HG03342 (cell line): ENCODE results near the gene PTK7.

Experiments
- ATAC-seq: cut with Tn5 transposase; IDR thresholded peaks from one replicate; pipeline ENCODE4 v1.9.1; 2021; ENCODE audit warnings: mild to moderate bottlenecking, moderate library complexity; ENCODE audit not compliant: unreplicated experiment

PTK7 gene

GRCh38 chr6:43200541-43200940 lies 124.4 kb downstream of the PTK7 start:
- ATAC-seq, result no peak

DNA sequence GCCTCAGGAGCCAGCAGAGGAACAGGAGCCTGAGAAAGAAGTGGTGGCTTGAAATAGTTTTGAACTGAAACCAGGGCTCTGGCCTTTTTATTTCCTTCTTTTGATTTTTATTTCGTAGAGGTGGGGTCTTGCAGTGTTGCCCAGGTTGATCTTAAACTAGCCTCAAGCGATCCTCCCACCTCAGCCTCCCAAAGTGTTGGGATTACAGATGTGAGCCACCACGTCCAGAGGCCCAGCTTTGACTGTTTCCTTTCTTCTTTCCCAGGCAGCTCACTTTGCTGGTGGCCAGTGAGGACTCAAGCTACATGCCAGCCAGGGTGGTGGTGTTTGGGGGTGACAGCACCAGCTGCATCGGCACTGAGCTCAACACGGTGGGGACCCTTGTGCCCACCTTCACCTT lies 126.3 kb downstream of the PTK7 start:
- no peak for ATAC-seq

GRCh38 chr6:43203029-43203717 lies 127.1 kb downstream of the PTK7 start:
- ATAC-seq, result no peak

- no peak for ATAC-seq
These were observed 127.6 kb downstream of the PTK7 start for GRCh38 chr6:43203718-43204095.

DNA sequence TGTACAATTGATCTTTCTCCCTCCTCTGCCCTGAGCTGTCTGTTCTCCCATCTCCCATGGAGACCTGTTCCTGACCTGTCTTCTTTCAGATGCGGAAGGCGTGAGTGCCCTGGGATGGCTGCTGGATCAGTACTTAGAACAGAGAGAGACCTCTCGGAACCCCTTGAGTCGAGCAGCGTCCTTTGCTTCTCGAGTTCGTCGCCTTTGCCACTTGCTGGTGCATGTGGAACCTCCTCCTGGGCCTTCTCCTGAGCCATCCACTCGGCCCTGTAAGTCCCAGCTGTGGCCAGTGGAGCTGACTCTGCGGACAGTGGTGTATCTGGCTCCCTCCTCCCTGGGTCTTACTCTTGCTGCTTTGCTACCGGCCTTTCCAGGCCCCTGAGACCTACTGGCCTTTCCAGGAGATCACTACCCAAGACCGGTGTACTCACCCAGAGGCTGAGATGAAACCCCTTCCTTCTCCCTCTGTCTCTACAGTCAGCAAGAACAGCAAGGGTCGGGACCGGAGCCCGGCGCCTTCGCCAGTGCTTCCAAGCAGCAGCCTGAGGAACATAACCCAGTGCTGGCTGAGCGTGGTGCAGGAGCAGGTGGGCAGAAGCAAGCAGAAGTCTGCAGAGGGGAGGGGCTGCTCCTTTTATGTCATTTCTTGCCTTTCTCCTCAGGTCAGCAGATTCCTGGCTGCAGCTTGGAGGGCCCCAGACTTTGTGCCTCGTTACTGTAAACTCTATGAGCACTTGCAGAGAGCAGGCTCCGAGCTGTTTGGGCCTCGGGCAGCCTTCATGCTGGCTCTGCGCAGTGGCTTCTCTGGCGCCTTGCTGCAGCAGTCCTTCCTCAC lies 128.4 kb downstream of the PTK7 start:
- no peak for ATAC-seq

DNA sequence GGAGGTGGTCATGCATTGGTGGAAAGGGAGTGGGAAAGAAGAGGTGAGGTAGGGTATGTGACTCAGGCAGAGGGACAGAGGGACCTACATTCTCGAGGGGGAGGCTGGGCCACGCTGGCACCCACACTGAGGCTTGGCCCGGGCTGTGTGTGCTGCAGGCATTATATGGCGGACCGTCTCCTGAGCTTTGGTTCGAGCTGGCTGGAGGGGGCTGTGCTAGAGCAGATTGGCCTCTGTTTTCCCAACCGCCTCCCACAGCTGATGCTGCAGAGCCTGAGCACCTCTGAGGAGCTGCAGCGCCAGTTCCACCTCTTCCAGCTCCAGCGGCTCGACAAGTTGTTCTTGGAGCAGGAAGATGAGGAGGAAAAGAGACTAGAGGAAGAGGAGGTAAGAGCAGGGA lies 129.7 kb downstream of the PTK7 start:
- ATAC-seq, result no peak

- no peak for ATAC-seq
These were observed 131.2 kb downstream of the PTK7 start for GRCh38 chr6:43207286-43207685.
